ENCODE data around the gene MRPS26. TPM values are rescaled to one million over a fixed set of nuclear protein-coding genes. Genes with fewer than 3 reads are reported as not detected.

MRPS26 gene
- total and polyA plus RNA-seq, 4 donors: 29.8 to 67.8 (median 57.3) TPM

GRCh38 chr20:3045042-3045815 lies 623 bp upstream of the MRPS26 start:
- H3K27ac ChIP-seq (ENCODE audit: low read depth in 1 of 2, low read length in 1 of 2): peak overlapping the region; percentile 95 to 98
- no peaks in the 10 kb centered on the region for H3K9me3 ChIP-seq (ENCODE audit: control insufficient read depth in 4 of 4, insufficient read depth in 3 of 4, low read length in 3 of 4)
- peak overlapping the region; percentile 31 to 43 for H3K9ac ChIP-seq (ENCODE audit: insufficient read depth in 1 of 2, low read length in 2 of 2)
- ATAC-seq (ENCODE audit: insufficient read depth, low FRiP score): peak; percentile 66
- H3K27me3 ChIP-seq (ENCODE audit: control insufficient read depth in 3 of 3, insufficient read depth in 3 of 3, low read length in 2 of 3): no peaks in the 10 kb centered on the region
- peak overlapping the region; percentile 64 for H3K4me3 ChIP-seq
- peaks cover 10 to 24% (median 23%) of the 10 kb centered on the region in 4 donors for H3K36me3 ChIP-seq (ENCODE audit: control insufficient read depth in 4 of 4, insufficient read depth in 4 of 4, low read length in 4 of 4)
- DNase-seq: no peak
- no peak for TF ChIP-seq CTCF (IDR thresholded peaks at IDR 0.05; ENCODE audit: control extremely low read depth, extremely low read depth)
- 2 to 3% methylated on average over 13 to 24 of the region's 24 CpGs for WGBS, 2 donors
- peaks cover 0 to 30% (median 13%) of the 10 kb centered on the region in 5 donors for H3K4me1 ChIP-seq (ENCODE audit: control insufficient read depth in 5 of 5, insufficient read depth in 5 of 5, low read length in 5 of 5)

- ATAC-seq (ENCODE audit: insufficient read depth, low FRiP score): no peak
- peaks cover 0 to 25% (median 11%) of the 10 kb centered on the region in 5 donors for H3K4me1 ChIP-seq (ENCODE audit: control insufficient read depth in 5 of 5, insufficient read depth in 5 of 5, low read length in 5 of 5)
- TF ChIP-seq CTCF (IDR thresholded peaks at IDR 0.05; ENCODE audit: control extremely low read depth, extremely low read depth): no peak
- peaks cover 10 to 24% (median 20%) of the 10 kb centered on the region in 4 donors for H3K36me3 ChIP-seq (ENCODE audit: control insufficient read depth in 4 of 4, insufficient read depth in 4 of 4, low read length in 4 of 4)
- WGBS, 2 donors: 43 to 46% methylated on average over 39 of the region's 39 CpGs
- no peaks in the 10 kb centered on the region for H3K9me3 ChIP-seq (ENCODE audit: control insufficient read depth in 4 of 4, insufficient read depth in 3 of 4, low read length in 3 of 4)
- peak overlapping the region; percentile 64 for H3K4me3 ChIP-seq
- H3K27me3 ChIP-seq (ENCODE audit: control insufficient read depth in 3 of 3, insufficient read depth in 3 of 3, low read length in 2 of 3): no peaks in the 10 kb centered on the region
- peak; percentile 7 to 56 (median 33) for DNase-seq
- H3K27ac ChIP-seq (ENCODE audit: low read depth in 1 of 2, low read length in 1 of 2): peak overlapping the region; percentile 95 to 98
- H3K9ac ChIP-seq (ENCODE audit: insufficient read depth in 1 of 2, low read length in 2 of 2): peak overlapping the region; percentile 31 to 51
These were observed 1.0 kb downstream of the MRPS26 start for GRCh38 chr20:3046677-3047462.

- DNase-seq (no peak), ATAC-seq (ENCODE audit: insufficient read depth, low FRiP score) (no peak)
- Histone ChIP-seq H3K9me3 (ENCODE audit: control insufficient read depth in 4 of 4, insufficient read depth in 3 of 4, low read length in 3 of 4) (no peaks in the 10 kb centered on the region), H3K4me3 (no peak overlapping the region), H3K27ac (ENCODE audit: low read depth in 1 of 2, low read length in 1 of 2) (no peak overlapping the region), H3K9ac (ENCODE audit: insufficient read depth in 1 of 2, low read length in 2 of 2) (no peak overlapping the region), H3K4me1 (ENCODE audit: control insufficient read depth in 5 of 5, insufficient read depth in 5 of 5, low read length in 5 of 5) (peaks cover 0 to 16% (median 3%) of the 10 kb centered on the region in 5 donors), H3K27me3 (ENCODE audit: control insufficient read depth in 3 of 3, insufficient read depth in 3 of 3, low read length in 2 of 3) (no peaks in the 10 kb centered on the region), H3K36me3 (ENCODE audit: control insufficient read depth in 4 of 4, insufficient read depth in 4 of 4, low read length in 4 of 4) (peaks cover 10 to 24% (median 20%) of the 10 kb centered on the region in 4 donors)
- TF ChIP-seq CTCF (IDR thresholded peaks at IDR 0.05; ENCODE audit: control extremely low read depth, extremely low read depth): no peak
- WGBS, 2 donors: 85% methylated on average over 14 of the region's 14 CpGs
These were observed 1.9 kb downstream of the MRPS26 start for GRCh38 chr20:3047486-3048419.
